ENCODE data around the gene JPH2. TPM values are rescaled to one million over a fixed set of nuclear protein-coding genes. Genes with fewer than 3 reads are reported as not detected.

JPH2 gene
- total RNA-seq, 1 experiment from 2014 or later = 15.8 TPM

- TF ChIP-seq EZH2 (IDR thresholded peaks at IDR 0.05; ENCODE audit: low read length, unreplicated experiment) (no peak), EZH2phosphoT487 (IDR thresholded peaks at IDR 0.05; ENCODE audit: borderline replicate concordance, low read length) (no peak)
- TF ChIP-seq, protein P1, sequence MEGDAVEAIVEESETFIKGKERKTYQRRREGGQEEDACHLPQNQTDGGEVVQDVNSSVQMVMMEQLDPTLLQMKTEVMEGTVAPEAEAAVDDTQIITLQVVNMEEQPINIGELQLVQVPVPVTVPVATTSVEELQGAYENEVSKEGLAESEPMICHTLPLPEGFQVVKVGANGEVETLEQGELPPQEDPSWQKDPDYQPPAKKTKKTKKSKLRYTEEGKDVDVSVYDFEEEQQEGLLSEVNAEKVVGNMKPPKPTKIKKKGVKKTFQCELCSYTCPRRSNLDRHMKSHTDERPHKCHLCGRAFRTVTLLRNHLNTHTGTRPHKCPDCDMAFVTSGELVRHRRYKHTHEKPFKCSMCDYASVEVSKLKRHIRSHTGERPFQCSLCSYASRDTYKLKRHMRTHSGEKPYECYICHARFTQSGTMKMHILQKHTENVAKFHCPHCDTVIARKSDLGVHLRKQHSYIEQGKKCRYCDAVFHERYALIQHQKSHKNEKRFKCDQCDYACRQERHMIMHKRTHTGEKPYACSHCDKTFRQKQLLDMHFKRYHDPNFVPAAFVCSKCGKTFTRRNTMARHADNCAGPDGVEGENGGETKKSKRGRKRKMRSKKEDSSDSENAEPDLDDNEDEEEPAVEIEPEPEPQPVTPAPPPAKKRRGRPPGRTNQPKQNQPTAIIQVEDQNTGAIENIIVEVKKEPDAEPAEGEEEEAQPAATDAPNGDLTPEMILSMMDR (conservative IDR thresholded peaks at IDR 0.05; ENCODE audit: low read depth, low read length) = no peak
- no peaks in the 10 kb centered on the region for H4K20me1 ChIP-seq (ENCODE audit: low read length)
- no peak for DNase-seq
- no peaks in the 10 kb centered on the region for H3F3A ChIP-seq (ENCODE audit: low read length, unreplicated experiment)
- ChIA-PET CTCF (no interaction called here), POLR2A (ENCODE audit: unreplicated experiment) (no interaction called here)
- no peak overlapping the region for H3K4me2 ChIP-seq (ENCODE audit: low read length)
- intact Hi-C loops (cut with micrococcal nuclease) = no loop called here
- H3K79me2 ChIP-seq (ENCODE audit: low read length) = no peaks in the 10 kb centered on the region
- no peak overlapping the region for H3K9ac ChIP-seq (ENCODE audit: low read length)
- no TSS peak for BruUV-seq (replicated peaks)
- no peaks in the 10 kb centered on the region for H3K27me3 ChIP-seq (ENCODE audit: low read length)
- H3K36me3 ChIP-seq (ENCODE audit: low read depth, low read length) = no peaks in the 10 kb centered on the region
- H3K9me3 ChIP-seq (ENCODE audit: low read length) = no peaks in the 10 kb centered on the region
- no peak overlapping the region for H2AFZ ChIP-seq (ENCODE audit: low read length)
- H3K4me3 ChIP-seq (ENCODE audit: low read length) = no peak overlapping the region
- no peaks in the 10 kb centered on the region for H3K4me1 ChIP-seq (ENCODE audit: insufficient read depth, low read length)
- ATAC-seq = no peak
- no peaks in the 10 kb centered on the region for H3K9me2 ChIP-seq (replicated peaks; ENCODE audit: low read length)
- H3K27ac ChIP-seq (ENCODE audit: low read length) = no peak overlapping the region
Measured at GRCh38 chr20:44141873-44142272, 45.1 kb downstream of the JPH2 start.

DNA sequence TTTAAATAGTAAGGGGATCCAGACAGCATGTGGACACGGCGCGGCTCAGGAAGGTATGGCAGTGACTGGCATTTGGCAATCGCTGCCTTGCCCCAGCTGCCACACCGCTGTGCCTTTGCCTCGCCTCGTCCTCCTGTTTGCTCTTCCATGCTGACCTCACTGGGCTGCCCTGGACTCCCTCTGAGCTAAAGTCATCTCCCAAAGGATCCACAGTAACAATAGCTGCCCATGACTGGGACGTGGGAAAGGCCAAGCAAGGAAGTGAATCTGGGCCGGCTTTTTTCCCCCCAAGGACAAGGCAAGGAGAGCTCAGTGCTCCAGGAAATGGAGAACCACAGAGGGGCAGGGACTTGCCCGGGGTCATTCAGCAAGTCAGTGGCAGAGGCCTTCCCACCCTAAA is 48.1 kb downstream of the JPH2 start:
- CTCF ChIA-PET = no interaction called here
- H3K4me1 ChIP-seq (ENCODE audit: insufficient read depth, low read length) = no peaks in the 10 kb centered on the region
- no TSS peak for BruUV-seq (replicated peaks)
- H4K20me1 ChIP-seq (ENCODE audit: low read length) = no peaks in the 10 kb centered on the region
- DNase-seq = no peak
- H3K27ac ChIP-seq (ENCODE audit: low read length) = no peak overlapping the region
- H3K27me3 ChIP-seq (ENCODE audit: low read length) = no peaks in the 10 kb centered on the region
- no peaks in the 10 kb centered on the region for H3K79me2 ChIP-seq (ENCODE audit: low read length)
- no peaks in the 10 kb centered on the region for H3K36me3 ChIP-seq (ENCODE audit: low read depth, low read length)
- no peak for ATAC-seq
- H3F3A ChIP-seq (ENCODE audit: low read length, unreplicated experiment) = no peaks in the 10 kb centered on the region
- POLR2A ChIA-PET (ENCODE audit: unreplicated experiment) = no interaction called here
- H3K9me3 ChIP-seq (ENCODE audit: low read length) = no peaks in the 10 kb centered on the region
- no peak overlapping the region for H3K9ac ChIP-seq (ENCODE audit: low read length)
- H3K4me3 ChIP-seq (ENCODE audit: low read length) = no peak overlapping the region
- H2AFZ ChIP-seq (ENCODE audit: low read length) = no peak overlapping the region
- intact Hi-C loops (cut with micrococcal nuclease) = no loop called here
- no peak overlapping the region for H3K4me2 ChIP-seq (ENCODE audit: low read length)
- TF ChIP-seq EZH2 (IDR thresholded peaks at IDR 0.05; ENCODE audit: low read length, unreplicated experiment) (no peak), EZH2phosphoT487 (IDR thresholded peaks at IDR 0.05; ENCODE audit: borderline replicate concordance, low read length) (no peak)
- TF ChIP-seq, protein P1 (conservative IDR thresholded peaks at IDR 0.05; ENCODE audit: low read depth, low read length) = no peak
- H3K9me2 ChIP-seq (replicated peaks; ENCODE audit: low read length) = no peaks in the 10 kb centered on the region

GRCh38 chr20:44137266-44137801 is 49.7 kb downstream of the JPH2 start:
- no peak overlapping the region for H3K27ac ChIP-seq (ENCODE audit: low read length)
- ChIA-PET POLR2A (ENCODE audit: unreplicated experiment) (no interaction called here), CTCF (no interaction called here)
- H3F3A ChIP-seq (ENCODE audit: low read length, unreplicated experiment) = no peaks in the 10 kb centered on the region
- DNase-seq (no peak), ATAC-seq (no peak)
- H3K4me2 ChIP-seq (ENCODE audit: low read length) = no peak overlapping the region
- no peaks in the 10 kb centered on the region for H3K36me3 ChIP-seq (ENCODE audit: low read depth, low read length)
- H3K79me2 ChIP-seq (ENCODE audit: low read length) = no peaks in the 10 kb centered on the region
- TF ChIP-seq EZH2 (IDR thresholded peaks at IDR 0.05; ENCODE audit: low read length, unreplicated experiment) = no peak
- TF ChIP-seq, protein P1 (conservative IDR thresholded peaks at IDR 0.05; ENCODE audit: low read depth, low read length) = no peak
- no peak for TF ChIP-seq EZH2phosphoT487 (IDR thresholded peaks at IDR 0.05; ENCODE audit: borderline replicate concordance, low read length)
- H3K9me3 ChIP-seq (ENCODE audit: low read length) = no peaks in the 10 kb centered on the region
- no peak overlapping the region for H3K9ac ChIP-seq (ENCODE audit: low read length)
- no peaks in the 10 kb centered on the region for H4K20me1 ChIP-seq (ENCODE audit: low read length)
- intact Hi-C loops (cut with micrococcal nuclease) = no loop called here
- H3K9me2 ChIP-seq (replicated peaks; ENCODE audit: low read length) = no peaks in the 10 kb centered on the region
- H3K4me1 ChIP-seq (ENCODE audit: insufficient read depth, low read length) = no peaks in the 10 kb centered on the region
- BruUV-seq (replicated peaks) = no TSS peak
- H3K27me3 ChIP-seq (ENCODE audit: low read length) = no peaks in the 10 kb centered on the region
- no peak overlapping the region for H2AFZ ChIP-seq (ENCODE audit: low read length)
- H3K4me3 ChIP-seq (ENCODE audit: low read length) = no peak overlapping the region

All from PC-3 (cell line).